Measurements from ENCODE around the gene SETD3. TPM values are rescaled to one million over a fixed set of nuclear protein-coding genes. Genes with fewer than 3 reads are reported as not detected.

SETD3 gene
- total and polyA plus RNA-seq, 8 donors = 14.0 to 32.7 (median 28.1) TPM

DNA sequence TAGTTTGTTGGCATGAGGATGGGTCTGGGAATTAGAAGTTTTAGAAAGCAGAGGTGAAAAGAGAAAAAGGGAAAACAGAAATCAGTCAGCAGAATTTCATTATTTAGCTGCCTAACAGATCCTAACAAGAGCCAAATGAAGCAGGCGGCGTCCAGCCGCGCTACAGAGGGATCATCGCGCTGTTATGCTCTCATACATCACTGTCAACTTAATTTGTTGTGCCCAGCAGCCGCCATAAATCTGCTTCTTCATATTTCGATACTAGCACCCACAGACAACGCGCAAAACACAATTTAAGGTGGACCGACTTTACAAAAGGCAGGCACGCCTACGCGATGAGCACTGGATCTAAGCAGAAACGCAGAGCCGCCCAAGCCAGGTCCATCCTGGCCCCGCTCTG, 66.7 kb downstream of the SETD3 start:
- H3K27me3 ChIP-seq = no peaks in the 10 kb centered on the region
- H3K36me3 ChIP-seq = no peaks in the 10 kb centered on the region
- WGBS, 2 donors = 96% methylated on average over 17 of the region's 17 CpGs
- no peak for DNase-seq
- H3K9me3 ChIP-seq = no peaks in the 10 kb centered on the region
- TF ChIP-seq, protein P1, sequence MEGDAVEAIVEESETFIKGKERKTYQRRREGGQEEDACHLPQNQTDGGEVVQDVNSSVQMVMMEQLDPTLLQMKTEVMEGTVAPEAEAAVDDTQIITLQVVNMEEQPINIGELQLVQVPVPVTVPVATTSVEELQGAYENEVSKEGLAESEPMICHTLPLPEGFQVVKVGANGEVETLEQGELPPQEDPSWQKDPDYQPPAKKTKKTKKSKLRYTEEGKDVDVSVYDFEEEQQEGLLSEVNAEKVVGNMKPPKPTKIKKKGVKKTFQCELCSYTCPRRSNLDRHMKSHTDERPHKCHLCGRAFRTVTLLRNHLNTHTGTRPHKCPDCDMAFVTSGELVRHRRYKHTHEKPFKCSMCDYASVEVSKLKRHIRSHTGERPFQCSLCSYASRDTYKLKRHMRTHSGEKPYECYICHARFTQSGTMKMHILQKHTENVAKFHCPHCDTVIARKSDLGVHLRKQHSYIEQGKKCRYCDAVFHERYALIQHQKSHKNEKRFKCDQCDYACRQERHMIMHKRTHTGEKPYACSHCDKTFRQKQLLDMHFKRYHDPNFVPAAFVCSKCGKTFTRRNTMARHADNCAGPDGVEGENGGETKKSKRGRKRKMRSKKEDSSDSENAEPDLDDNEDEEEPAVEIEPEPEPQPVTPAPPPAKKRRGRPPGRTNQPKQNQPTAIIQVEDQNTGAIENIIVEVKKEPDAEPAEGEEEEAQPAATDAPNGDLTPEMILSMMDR (IDR thresholded peaks at IDR 0.05) = no peak
- no peak overlapping the region for H3K27ac ChIP-seq
- ATAC-seq = no peak
- intact Hi-C loops (cut with DNase I) = no loop called here
- peaks cover 0 to 2% (median 0%) of the 10 kb centered on the region in 3 donors for H3K4me1 ChIP-seq
- no peak overlapping the region for H3K4me3 ChIP-seq
- FAIRE-seq = no peak

DNA sequence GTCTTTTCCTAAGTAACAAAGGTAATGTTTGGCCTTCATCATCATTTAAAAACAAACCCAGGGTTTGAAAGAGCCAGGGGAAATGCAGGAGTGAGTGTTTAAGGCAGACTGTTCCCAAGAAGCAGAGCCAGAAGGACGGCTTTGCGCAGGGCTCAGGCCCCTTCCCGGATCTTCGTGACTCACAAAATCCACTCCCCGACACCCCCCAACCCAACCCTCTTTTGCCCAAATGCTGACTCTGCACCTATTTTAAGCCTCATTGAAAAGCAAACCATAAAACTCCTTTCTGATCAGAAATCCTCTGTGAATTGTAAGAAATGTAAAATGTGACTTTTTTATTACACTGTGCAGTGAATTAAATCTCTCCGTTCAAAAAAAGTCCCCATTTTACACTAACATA, 67.5 kb downstream of the SETD3 start:
- Histone ChIP-seq H3K27me3 (no peaks in the 10 kb centered on the region), H3K4me3 (no peak overlapping the region), H3K9me3 (no peaks in the 10 kb centered on the region), H3K27ac (no peak overlapping the region), H3K4me1 (peaks cover 0 to 2% (median 0%) of the 10 kb centered on the region in 3 donors), H3K36me3 (no peaks in the 10 kb centered on the region)
- TF ChIP-seq, protein P1 (IDR thresholded peaks at IDR 0.05) = no peak
- intact Hi-C loops (cut with DNase I) = no loop called here
- 92 to 95% methylated on average over 6 of the region's 6 CpGs for WGBS, 2 donors
- no peak for ATAC-seq
- no peak for DNase-seq
- no peak for FAIRE-seq

DNA sequence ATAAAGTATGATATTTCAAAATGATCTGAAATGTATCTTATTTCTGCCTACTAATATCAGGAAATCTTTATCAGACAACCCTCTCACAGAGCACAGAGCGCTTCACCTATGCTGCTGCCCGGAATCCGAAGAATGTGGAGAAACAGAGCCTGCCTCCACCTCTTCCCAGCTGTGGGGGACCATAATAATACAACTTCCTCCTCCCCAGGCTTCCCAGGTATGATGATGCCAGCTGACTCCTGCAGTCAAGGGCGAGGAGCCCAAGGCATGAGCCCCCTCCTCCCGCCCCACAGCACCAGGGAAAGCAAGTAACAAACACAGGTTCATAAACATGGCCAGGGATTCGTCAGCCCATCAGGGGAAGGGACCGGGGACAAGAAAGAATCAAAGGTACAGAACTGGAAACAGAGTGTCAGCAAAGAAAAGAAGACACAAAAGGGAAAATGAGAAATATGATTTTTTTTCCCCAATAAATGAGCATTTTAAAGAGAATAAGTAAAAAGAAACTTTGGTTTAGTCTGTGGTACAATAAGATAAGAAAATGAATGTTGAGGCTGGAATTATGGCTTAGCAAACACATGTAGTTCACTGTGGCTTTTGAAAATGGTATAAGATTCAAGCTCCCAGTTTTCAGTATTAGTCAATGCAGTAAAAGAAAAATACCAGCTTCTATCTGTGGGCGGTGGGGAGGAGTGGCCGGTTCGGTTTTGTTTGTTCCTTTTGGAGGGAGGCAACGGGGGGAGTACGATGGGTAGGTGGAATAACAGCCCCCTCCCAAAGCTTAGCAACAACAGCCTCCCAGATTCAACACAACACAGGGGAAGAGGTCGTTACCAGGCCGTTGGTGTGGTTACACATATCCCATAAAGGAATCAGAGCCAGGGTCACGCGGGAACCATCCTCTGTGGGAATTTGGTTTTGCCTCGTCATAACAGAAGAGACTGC, 68.3 kb downstream of the SETD3 start:
- Histone ChIP-seq H3K36me3 (no peaks in the 10 kb centered on the region), H3K9me3 (no peaks in the 10 kb centered on the region), H3K4me3 (no peak overlapping the region), H3K27me3 (no peaks in the 10 kb centered on the region), H3K4me1 (peaks cover 0 to 2% (median 0%) of the 10 kb centered on the region in 3 donors), H3K27ac (no peak overlapping the region)
- intact Hi-C loops (cut with DNase I) = no loop called here
- 75% methylated on average over 17 of the region's 17 CpGs for WGBS, 2 donors
- TF ChIP-seq, protein P1 (IDR thresholded peaks at IDR 0.05) = no peak
- ATAC-seq (peak; percentile 43 to 67 (median 59)), DNase-seq (peak in 2 of 6 donors; percentile 25 to 27), FAIRE-seq (no peak)

DNA sequence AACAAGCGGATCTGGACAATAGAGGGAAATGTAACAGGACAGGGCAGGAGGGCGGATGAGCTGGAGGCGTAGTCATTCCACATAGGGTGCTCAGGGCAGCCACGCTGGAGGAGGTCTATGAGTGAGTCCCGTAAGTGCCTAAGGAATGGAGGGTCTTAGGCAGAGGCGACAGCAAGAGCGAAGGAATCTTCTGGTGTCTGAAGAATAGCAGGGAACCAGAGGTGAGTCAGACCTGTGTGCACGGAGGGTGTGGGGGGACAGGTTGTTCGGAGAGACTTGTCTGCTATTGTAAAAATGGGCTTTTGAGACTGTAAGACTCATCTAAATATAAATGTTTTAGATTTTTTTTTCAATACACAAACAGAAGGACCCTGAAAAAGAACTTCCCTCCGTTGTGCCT, 70.6 kb downstream of the SETD3 start:
- ATAC-seq (no peak), FAIRE-seq (no peak), DNase-seq (no peak)
- no peak overlapping the region for H3K4me3 ChIP-seq
- no peaks in the 10 kb centered on the region for H3K27me3 ChIP-seq
- intact Hi-C loops (cut with DNase I) = no loop called here
- H3K36me3 ChIP-seq = no peaks in the 10 kb centered on the region
- H3K4me1 ChIP-seq = no peaks in the 10 kb centered on the region
- H3K27ac ChIP-seq = no peak overlapping the region
- WGBS, 2 donors = 93 to 95% methylated on average over 10 of the region's 10 CpGs
- no peaks in the 10 kb centered on the region for H3K9me3 ChIP-seq
- TF ChIP-seq, protein P1 (IDR thresholded peaks at IDR 0.05) = no peak

DNA sequence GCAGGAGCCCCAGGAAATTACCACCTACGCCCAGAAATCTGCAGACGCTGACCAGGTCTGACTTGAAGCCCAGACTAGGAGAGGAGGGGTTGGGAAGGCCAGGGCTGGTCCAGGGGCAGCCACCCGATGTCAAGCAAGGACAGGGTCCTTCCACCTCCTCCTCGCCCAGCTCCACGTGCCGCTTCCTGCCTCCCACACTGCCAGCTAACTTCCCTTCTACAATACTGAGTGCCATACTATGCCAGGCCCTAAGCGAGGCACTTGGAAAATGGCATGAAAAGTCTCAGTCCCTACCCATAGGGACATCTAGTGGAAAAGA, 71.7 kb downstream of the SETD3 start:
- Histone ChIP-seq H3K36me3 (peaks cover 0 to 3% (median 0%) of the 10 kb centered on the region in 3 donors), H3K27ac (no peak overlapping the region), H3K4me3 (no peak overlapping the region), H3K9me3 (no peaks in the 10 kb centered on the region), H3K27me3 (no peaks in the 10 kb centered on the region), H3K4me1 (no peaks in the 10 kb centered on the region)
- whole genome bisulfite sequencing, 2 donors = 91 to 94% methylated on average over 7 of the region's 7 CpGs
- FAIRE-seq = no peak
- no peak for DNase-seq
- intact Hi-C loops (cut with DNase I) = no loop called here
- TF ChIP-seq, protein P1 (IDR thresholded peaks at IDR 0.05) = no peak
- ATAC-seq = no peak
